PC-9 (cell line): Measurements from ENCODE around the gene SNX27. TPM values are rescaled to one million over a fixed set of nuclear protein-coding genes. Genes with fewer than 3 reads are reported as not detected.

ENCODE experiments used
- BruUV-seq: library from RNA; stranded (reverse); fragments of 400-500 nt; replicated peaks from 2 replicates; lab custom pipeline; 2021; lab: Mats Ljungman, UMichigan
- CTCF ChIA-PET: fragments of 300-600 bp; sonication (Branson Sonifier 250); formaldehyde crosslinking; loops from one replicate; lab custom pipeline; 2022; ENCODE audit warnings: antibody characterized with exemption; lab: Charles Lee
- POLR2A ChIA-PET: fragments of 300-600 bp; sonication (Branson Sonifier 250); formaldehyde crosslinking; loops from one replicate; lab custom pipeline; 2022; ENCODE audit warnings: antibody characterized with exemption; ENCODE audit not compliant: unreplicated experiment; lab: Charles Lee
- DNase-seq, 2 experiments: peaks; one replicate each; pipeline versions ENCODE4 v3.0.0 to v3.0.0-alpha.2; 2015 to 2022; ENCODE audit warnings: mixed read lengths in 1 of 2
- H2AFZ ChIP-seq: fragments of 200-600 bp; sonication (generic); 2 replicates; pipeline ENCODE4 v1.8.1; 2017; ENCODE audit warnings: antibody characterized with exemption
- H3F3A ChIP-seq: fragments of 200-600 bp; sonication (generic); 2 replicates; pipeline ENCODE4 v1.8.1; 2017; ENCODE audit warnings: antibody characterized with exemption, mild to moderate bottlenecking, low read depth; ENCODE audit not compliant: insufficient read depth
- H3K27ac ChIP-seq: fragments of 200-600 bp; sonication (generic); 2 replicates; pipeline ENCODE4 v1.6.1; 2016; ENCODE audit warnings: mixed run types
- H3K27me3 ChIP-seq: fragments of 200-600 bp; sonication (generic); 2 replicates; pipeline ENCODE4 v1.6.1; 2016; ENCODE audit warnings: low read depth, mixed run types; ENCODE audit not compliant: insufficient read depth
- H3K36me3 ChIP-seq: fragments of 200-600 bp; sonication (generic); 2 replicates; pipeline ENCODE4 v1.6.1; 2016; ENCODE audit warnings: low read depth, mixed run types
- H3K4me1 ChIP-seq: fragments of 200-600 bp; sonication (generic); replicated peaks from 2 replicates; pipeline ENCODE4 v1.6.1; 2016; ENCODE audit warnings: mixed run types; ENCODE audit not compliant: insufficient read depth
- H3K4me2 ChIP-seq: fragments of 200-600 bp; sonication (generic); 2 replicates; pipeline ENCODE4 v1.6.1; 2017; ENCODE audit warnings: mixed run types
- H3K4me3 ChIP-seq: fragments of 200-600 bp; sonication (generic); 2 replicates; pipeline ENCODE4 v1.6.1; 2016; ENCODE audit warnings: mixed run types
- H3K79me2 ChIP-seq: fragments of 200-600 bp; sonication (generic); 2 replicates; pipeline ENCODE4 v1.6.1; 2017; ENCODE audit warnings: low read depth, mixed run types
- H3K9me2 ChIP-seq: fragments of 200-600 bp; sonication (generic); 2 replicates; pipeline ENCODE4 v1.8.1; 2017; ENCODE audit warnings: mild to moderate bottlenecking; ENCODE audit not compliant: insufficient read depth
- H3K9me3 ChIP-seq: fragments of 200-600 bp; sonication (generic); 2 replicates; pipeline ENCODE4 v1.8.1; 2016; ENCODE audit warnings: low read depth; ENCODE audit not compliant: insufficient read depth
- H4K20me1 ChIP-seq: fragments of 200-600 bp; sonication (generic); 2 replicates; pipeline ENCODE4 v1.8.1; 2017; ENCODE audit not compliant: insufficient read depth
- CTCF ChIP-seq: fragments of 200-600 bp; sonication (generic); conservative IDR thresholded peaks from 2 replicates; pipeline ENCODE4 v1.6.1; 2017; ENCODE audit warnings: mixed run types, antibody characterized with exemption, mild to moderate bottlenecking, moderate library complexity
- EZH2 ChIP-seq: fragments of 200-600 bp; sonication (generic); IDR thresholded peaks from 2 replicates; pipeline ENCODE4 v1.8.0; 2017; ENCODE audit warnings: antibody characterized with exemption, low read depth
- intact Hi-C: fragments of 100-400 bp; cut with micrococcal nuclease; formaldehyde crosslinking; loops from one replicate; pipeline ENCODE4 v1.10.0; 2022; ENCODE audit not compliant: unreplicated experiment
- total RNA-seq: library from RNA; stranded (reverse); gene quantifications from 2 replicates; pipeline ENCODE4 v1.2.3, GENCODE V29; 2021

SNX27 gene
- total RNA-seq, 1 experiment from 2014 or later, result 40.1 TPM

GRCh38 chr1:151737479-151737878 is 125.6 kb downstream of the SNX27 start:
- ChIA-PET CTCF (no interaction called here), POLR2A (no interaction called here)
- intact Hi-C loops, result loop anchor here (5.0 kb wide), 1 partner anchor 190 kb away; no protein-coding TSS in a partner anchor
- H3F3A ChIP-seq, result peaks cover 4% of the 10 kb centered on the region; the same call in 1 of the 2 replicates
- no peak overlapping the region for H3K4me2 ChIP-seq
- H4K20me1 ChIP-seq, result no peaks in the 10 kb centered on the region
- no peaks in the 10 kb centered on the region for H3K27me3 ChIP-seq
- no peaks in the 10 kb centered on the region for H3K36me3 ChIP-seq
- DNase-seq, result no peak
- no peaks in the 10 kb centered on the region for H3K9me2 ChIP-seq
- H3K4me3 ChIP-seq, result no peak overlapping the region
- H3K9me3 ChIP-seq, result peaks cover 5% of the 10 kb centered on the region; the same call in 1 of the 2 replicates
- BruUV-seq, result no TSS peak
- H3K27ac ChIP-seq, result no peak overlapping the region
- H2AFZ ChIP-seq, result no peak overlapping the region
- peaks cover 17% of the 10 kb centered on the region for H3K4me1 ChIP-seq
- TF ChIP-seq CTCF (no peak), EZH2 (no peak)
- no peaks in the 10 kb centered on the region for H3K79me2 ChIP-seq

- peaks cover 2% of the 10 kb centered on the region; the same call in 1 of the 2 replicates for H3F3A ChIP-seq
- H3K4me1 ChIP-seq, result peaks cover 12% of the 10 kb centered on the region
- H3K4me2 ChIP-seq, result peak overlapping the region; percentile 60
- peaks cover 5% of the 10 kb centered on the region; the same call in 1 of the 2 replicates for H3K9me3 ChIP-seq
- no peaks in the 10 kb centered on the region for H3K36me3 ChIP-seq
- no peak overlapping the region for H3K4me3 ChIP-seq
- H3K9me2 ChIP-seq, result no peaks in the 10 kb centered on the region
- no peaks in the 10 kb centered on the region for H4K20me1 ChIP-seq
- intact Hi-C loops, result loop anchor here (5.0 kb wide), 1 partner anchor 192 kb away; no protein-coding TSS in a partner anchor
- no peaks in the 10 kb centered on the region for H3K27me3 ChIP-seq
- ChIA-PET POLR2A (no interaction called here), CTCF (interaction anchor here (0.6 kb wide), 1 partner anchor 341 kb away, joined by 4 read pairs; no protein-coding TSS in a partner anchor)
- TF ChIP-seq CTCF (no peak; the same call in 1 of the 2 replicates), EZH2 (no peak)
- H3K79me2 ChIP-seq, result no peaks in the 10 kb centered on the region
- no peak overlapping the region for H3K27ac ChIP-seq
- no peak overlapping the region for H2AFZ ChIP-seq
- DNase-seq, result peak; percentile 58 to 78
- BruUV-seq, result no TSS peak
These were observed 127.9 kb downstream of the SNX27 start for GRCh38 chr1:151739590-151740355.

- no peaks in the 10 kb centered on the region for H3K79me2 ChIP-seq
- no peaks in the 10 kb centered on the region; the same call in 1 of the 2 replicates for H3F3A ChIP-seq
- no peak overlapping the region for H3K4me2 ChIP-seq
- H3K4me3 ChIP-seq, result no peak overlapping the region
- no peak overlapping the region for H2AFZ ChIP-seq
- no peak for DNase-seq
- no peak for TF ChIP-seq CTCF
- no peak for TF ChIP-seq EZH2
- ChIA-PET CTCF (no interaction called here), POLR2A (no interaction called here)
- no TSS peak for BruUV-seq
- no peaks in the 10 kb centered on the region for H3K27me3 ChIP-seq
- no peaks in the 10 kb centered on the region for H4K20me1 ChIP-seq
- H3K9me2 ChIP-seq, result no peaks in the 10 kb centered on the region
- no peaks in the 10 kb centered on the region for H3K36me3 ChIP-seq
- H3K9me3 ChIP-seq, result peaks cover 5% of the 10 kb centered on the region; the same call in 1 of the 2 replicates
- H3K4me1 ChIP-seq, result peaks cover 12% of the 10 kb centered on the region
- intact Hi-C loops, result no loop called here
- H3K27ac ChIP-seq, result no peak overlapping the region
These were observed 129.7 kb downstream of the SNX27 start for GRCh38 chr1:151741516-151741915.

Other genes starting within 250 kb of the SNX27 start
- gene SELENBP1, start 239.3 kb upstream of the SNX27 start, total RNA-seq, result 11.3 and 18.4 TPM in 2 replicates
- gene PSMB4, start 212.5 kb upstream of the SNX27 start, total RNA-seq, result 334 and 345 TPM in 2 replicates
- 63.3 and 71.0 TPM in 2 replicates for gene POGZ, start 152.6 kb upstream of the SNX27 start, total RNA-seq
- gene CGN, start 100.7 kb upstream of the SNX27 start, total RNA-seq, result 30.3 and 31.1 TPM in 2 replicates
- gene TUFT1, start 71.7 kb upstream of the SNX27 start, total RNA-seq, result 35.3 and 40.2 TPM in 2 replicates
- not detected in 2 replicates for gene CELF3, start 104.8 kb downstream of the SNX27 start, total RNA-seq
- not detected in 2 replicates for gene RIIAD1, start 109.5 kb downstream of the SNX27 start, total RNA-seq
- gene MRPL9, start 151.4 kb downstream of the SNX27 start, total RNA-seq, result 80.9 and 132 TPM in 2 replicates
- 13.4 and 17.3 TPM in 2 replicates for gene TDRKH, start 178.4 kb downstream of the SNX27 start, total RNA-seq
- gene LINGO4, start 193.4 kb downstream of the SNX27 start, total RNA-seq, result not detected in 2 replicates
- gene RORC, start 219.8 kb downstream of the SNX27 start, total RNA-seq, result 0.35 and 0.70 TPM in 2 replicates
- gene C2CD4D, start 227.8 kb downstream of the SNX27 start, total RNA-seq, result 1.4 and 1.5 TPM in 2 replicates
- not detected in 2 replicates for gene THEM5, start 241.7 kb downstream of the SNX27 start, total RNA-seq